Retinal pigment epithelial cell (primary cell): Measurements from ENCODE around the gene FBXO34.

Source experiments
- DNase-seq: peaks from one replicate; pipeline ENCODE4 v3.0.0-alpha.2; 2010; ENCODE audit warnings: low read depth
- H3K4me3 ChIP-seq: 2 replicates; pipeline ENCODE4 v1.5.1; 2011; ENCODE audit warnings: mild to moderate bottlenecking, low read length, control low read depth, moderate library complexity
- CTCF ChIP-seq: conservative IDR thresholded peaks from 2 replicates; pipeline ENCODE4 v1.5.1; 2011; ENCODE audit warnings: low read depth, low read length, control low read depth, inconsistent platforms

The FBXO34 gene

GRCh38 chr14:55272387-55272786 is 1.2 kb downstream of the FBXO34 start:
- H3K4me3 ChIP-seq, result peak overlapping the region; percentile 90
- TF ChIP-seq CTCF, result no peak
- DNase-seq, result no peak

- no peak for TF ChIP-seq CTCF
- DNase-seq, result no peak
- H3K4me3 ChIP-seq, result peak overlapping the region; percentile 90
Measured at GRCh38 chr14:55272922-55273321, 1.7 kb downstream of the FBXO34 start.

- no peak for DNase-seq
- TF ChIP-seq CTCF, result no peak
- no peak overlapping the region for H3K4me3 ChIP-seq
Measured at GRCh38 chr14:55274146-55274545, 2.9 kb downstream of the FBXO34 start.

GRCh38 chr14:55274751-55275150 is 3.5 kb downstream of the FBXO34 start:
- no peak for TF ChIP-seq CTCF
- DNase-seq, result no peak

GRCh38 chr14:55276736-55277135 is 5.5 kb downstream of the FBXO34 start:
- no peak overlapping the region for H3K4me3 ChIP-seq
- TF ChIP-seq CTCF, result no peak
- DNase-seq, result no peak

More at GRCh38 chr14:55274751-55275150, 3.5 kb downstream of the FBXO34 start:
- H3K4me3 ChIP-seq, result no peak overlapping the region

GRCh38 chr14:55277972-55278740 is 6.9 kb downstream of the FBXO34 start:
- peak; percentile 39 for DNase-seq
- no peak overlapping the region for H3K4me3 ChIP-seq
- no peak for TF ChIP-seq CTCF

GRCh38 chr14:55279384-55279783 is 8.2 kb downstream of the FBXO34 start:
- TF ChIP-seq CTCF, result no peak
- no peak overlapping the region for H3K4me3 ChIP-seq
- no peak for DNase-seq
